Activated CD4-positive, alpha-beta T cell treated with anti-CD3 and anti-CD28 coated beads, Interleukin-2, amount 50 U/mL, for 1 hour (primary cell): ENCODE results near the gene IL10RB.
A peak's percentile ranks its signal among the peaks of the same experiment; 100 is the strongest.
"Not testable (repeated sequence)": the region's sequence is repeated elsewhere in the genome, so short reads cannot be mapped to it uniquely, and the experiment has no call there.

Experiments
- DNase-seq: peaks from one replicate; pipeline ENCODE4 v3.0.0-alpha.2; 2020

The IL10RB gene

GRCh38 chr21:33305344-33305671 is 39.1 kb downstream of the IL10RB start:
- DNase-seq, result no peak

DNA sequence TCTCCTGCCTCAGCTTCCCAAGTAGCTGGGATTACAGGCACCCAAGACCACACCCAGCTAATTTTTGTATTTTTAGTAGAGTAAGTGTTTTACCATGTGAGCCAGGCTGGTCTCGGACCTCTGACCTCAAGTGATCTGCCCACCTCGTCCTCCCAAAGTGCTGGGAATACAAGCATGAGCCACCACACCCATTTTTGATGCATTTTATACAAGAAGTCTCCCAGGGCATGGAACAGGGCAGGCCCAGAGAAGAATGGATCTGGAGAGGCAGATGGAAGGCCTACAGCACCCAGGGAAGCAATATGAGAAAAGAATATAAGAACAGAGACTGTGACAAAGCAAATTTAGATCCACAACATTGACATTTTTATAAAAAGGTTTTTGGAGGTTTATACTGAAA is 39.8 kb downstream of the IL10RB start:
- DNase-seq, result no peak

- peak; percentile 17 for DNase-seq
Measured at GRCh38 chr21:33308586-33309490, 42.7 kb downstream of the IL10RB start.

DNA sequence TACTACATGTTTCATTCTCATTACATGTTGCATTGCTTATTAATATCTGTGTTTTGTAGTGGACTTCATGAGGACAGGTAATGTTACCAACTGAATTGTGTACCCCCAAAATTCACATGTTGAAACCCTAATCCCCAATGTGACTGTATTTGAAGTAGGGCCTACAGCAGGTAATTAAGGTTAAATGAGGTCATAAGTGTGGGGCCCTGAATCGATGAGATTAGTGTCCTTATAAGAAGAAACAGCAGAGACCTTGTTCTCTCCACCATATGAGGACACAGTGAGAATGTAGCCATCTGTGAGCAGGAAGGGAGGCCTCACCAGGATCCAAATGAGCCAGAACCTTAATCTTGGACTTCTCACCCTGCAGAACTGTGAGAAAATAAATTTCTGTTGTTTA is 43.6 kb downstream of the IL10RB start:
- DNase-seq, result no peak

- no peak for DNase-seq
Measured at GRCh38 chr21:33312121-33312520, 46.0 kb downstream of the IL10RB start.

DNA sequence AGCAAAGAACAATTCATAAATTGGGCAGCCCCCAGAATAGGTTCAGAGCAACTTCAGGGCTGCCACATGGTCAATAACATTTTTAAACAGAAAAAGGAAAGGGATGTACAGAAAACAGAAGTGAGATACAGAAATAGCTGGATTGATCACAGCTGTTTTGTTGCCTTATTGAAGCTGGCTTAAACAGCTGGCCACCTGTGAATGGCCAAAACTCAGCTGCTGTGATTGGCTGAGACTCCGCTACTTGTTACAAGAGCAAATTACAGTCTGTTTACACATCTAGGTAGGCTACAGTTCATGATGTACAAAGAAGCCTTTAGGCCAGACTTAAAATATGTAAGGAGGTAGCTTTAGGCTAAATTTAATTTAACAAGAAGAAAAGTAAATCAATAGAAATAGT is 47.0 kb downstream of the IL10RB start:
- DNase-seq, result no peak

DNA sequence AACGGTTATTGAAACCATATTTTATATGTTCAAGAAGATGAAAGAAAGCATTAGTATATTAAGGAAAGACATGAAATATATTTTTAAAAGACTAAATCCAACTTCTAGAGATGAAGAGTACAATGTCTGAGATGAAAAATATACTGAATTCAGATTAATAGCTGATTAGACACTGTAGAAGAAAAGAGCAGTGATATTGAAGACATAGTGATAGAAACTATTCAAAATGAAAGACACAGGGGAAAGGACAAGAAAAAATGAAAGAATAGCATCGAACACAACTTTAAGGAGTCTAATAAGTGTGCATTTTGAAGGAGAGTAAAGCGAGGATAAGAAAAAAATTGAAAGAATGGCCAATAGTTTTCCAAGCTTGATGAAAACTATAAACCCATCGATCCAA is 47.4 kb downstream of the IL10RB start:
- DNase-seq, result no peak

DNA sequence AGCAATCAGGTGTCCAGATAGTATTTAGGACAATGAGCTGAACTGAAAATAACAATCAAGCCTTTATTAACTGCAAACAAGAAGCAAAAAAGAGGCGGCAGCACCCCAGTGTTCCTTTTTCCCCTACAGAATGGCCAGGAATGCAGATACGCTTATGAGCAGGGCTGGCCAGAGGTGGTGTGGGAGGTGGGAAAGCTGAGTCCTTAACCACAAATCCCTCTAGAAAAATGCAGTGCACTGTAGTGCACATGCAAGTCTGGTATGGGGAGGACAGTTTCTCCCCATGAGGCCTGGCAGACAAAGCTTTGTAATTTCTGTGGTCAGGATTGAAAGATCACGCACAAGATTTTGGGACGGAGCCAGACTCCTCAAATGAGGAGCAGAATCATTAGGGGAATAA is 47.9 kb downstream of the IL10RB start:
- no peak for DNase-seq

DNA sequence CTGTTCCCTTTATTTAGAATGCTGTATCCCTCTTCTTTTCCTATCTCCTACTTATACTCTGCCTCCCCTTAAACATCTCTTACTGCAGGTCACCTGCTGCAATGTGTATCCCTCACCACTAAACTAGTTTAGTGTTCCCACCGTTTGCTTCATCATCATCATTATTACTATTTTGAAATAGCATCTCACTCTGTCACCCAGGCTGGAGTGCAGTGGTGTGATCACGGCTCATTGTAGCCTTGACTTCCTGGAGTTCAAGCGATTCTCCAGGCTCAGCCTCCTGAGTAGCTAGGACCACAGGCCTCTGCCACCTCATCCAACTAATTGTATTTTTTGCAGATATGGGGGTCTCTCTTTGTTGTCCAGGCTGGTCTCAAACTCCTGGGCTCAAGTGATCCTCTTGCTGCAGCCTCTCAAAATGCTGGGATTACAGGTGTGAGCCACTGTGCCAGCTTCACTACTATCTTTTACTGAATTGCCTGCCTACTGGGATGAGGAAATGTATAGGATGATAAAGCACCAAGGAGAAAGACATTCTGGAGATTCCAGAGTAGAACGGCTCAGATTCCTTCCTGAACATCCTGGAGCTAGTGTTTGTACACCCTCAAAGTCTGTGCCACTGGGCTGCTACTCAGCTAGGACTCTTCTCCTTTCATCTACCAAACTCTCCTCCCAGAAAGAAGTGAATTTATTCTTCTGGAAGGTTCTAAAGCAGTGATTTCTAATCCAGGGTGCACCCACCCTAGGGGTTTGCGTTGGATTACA is 50.0 kb downstream of the IL10RB start:
- no peak for DNase-seq

- no peak for DNase-seq
Measured at GRCh38 chr21:33317145-33317544, 51.0 kb downstream of the IL10RB start.

GRCh38 chr21:33317786-33318486 is 51.8 kb downstream of the IL10RB start:
- DNase-seq, result no peak

GRCh38 chr21:33321005-33321404 is 54.8 kb downstream of the IL10RB start:
- DNase-seq, result not testable (repeated sequence)

- DNase-seq, result not testable (repeated sequence)
Measured at GRCh38 chr21:33323610-33324009, 57.4 kb downstream of the IL10RB start.

- DNase-seq, result peak; percentile 99
Measured at GRCh38 chr21:33324291-33325221, 58.4 kb downstream of the IL10RB start, which contains the start of gene IFNAR1. Gene IFNAR1 (plus strand): TSS chr21:33324970. CDS start chr21:33325056, 86 bp downstream.

GRCh38 chr21:33325222-33326067 is 59.3 kb downstream of the IL10RB start:
- peak; percentile 69 for DNase-seq

GRCh38 chr21:33327326-33327725 is 61.2 kb downstream of the IL10RB start:
- DNase-seq, result no peak

DNA sequence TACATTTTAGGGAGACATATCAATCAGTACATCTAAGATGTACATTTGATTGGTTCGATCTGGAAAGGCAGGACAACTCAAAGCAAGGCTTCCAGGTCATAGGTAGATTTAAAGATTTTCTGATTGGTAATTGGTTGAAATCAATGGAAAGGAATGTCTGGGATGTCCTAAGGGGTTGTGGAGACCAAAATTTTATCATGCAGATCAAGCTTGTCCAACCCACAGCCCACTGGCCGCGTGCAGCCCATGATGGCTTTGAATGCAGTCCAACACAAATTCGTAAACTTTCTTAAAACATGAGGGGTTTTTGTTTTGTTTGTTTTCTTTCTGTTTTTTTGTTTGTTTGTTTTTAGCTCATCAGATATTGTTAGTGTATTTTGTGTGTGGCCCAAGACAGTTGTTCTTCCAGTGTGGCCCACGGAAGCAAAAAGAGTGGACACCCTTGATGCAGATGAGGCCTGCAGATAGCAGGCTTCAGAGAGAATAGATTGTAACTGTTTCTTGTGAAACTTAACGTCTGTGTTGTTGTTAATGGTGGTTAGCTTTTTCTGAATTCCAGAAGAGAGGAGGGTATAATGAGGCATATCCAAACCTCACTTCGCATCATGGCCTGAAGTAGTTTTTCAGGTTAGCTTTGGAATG is 61.7 kb downstream of the IL10RB start:
- no peak for DNase-seq

GRCh38 chr21:33330726-33331125 is 64.6 kb downstream of the IL10RB start:
- DNase-seq, result no peak

DNA sequence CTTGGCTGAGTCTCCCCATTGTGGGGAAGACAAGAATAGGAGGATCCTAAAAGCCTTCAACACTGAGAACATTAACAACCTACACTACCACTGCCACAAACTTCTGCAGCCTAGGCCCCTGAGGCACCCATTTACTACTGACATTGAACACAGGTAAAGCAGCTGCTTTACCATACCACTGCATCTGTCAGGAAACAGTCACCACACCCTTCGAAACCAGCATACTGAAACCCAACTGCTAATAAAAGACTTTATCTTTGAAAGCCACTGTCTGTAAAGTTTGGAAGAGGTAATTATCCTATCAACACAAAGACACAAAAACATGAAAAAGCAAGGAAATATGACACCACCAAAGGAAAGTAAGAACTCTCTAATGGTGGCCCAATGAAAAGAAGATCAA is 66.0 kb downstream of the IL10RB start:
- no peak for DNase-seq

- no peak for DNase-seq
Measured at GRCh38 chr21:33334191-33334590, 68.0 kb downstream of the IL10RB start.

DNA sequence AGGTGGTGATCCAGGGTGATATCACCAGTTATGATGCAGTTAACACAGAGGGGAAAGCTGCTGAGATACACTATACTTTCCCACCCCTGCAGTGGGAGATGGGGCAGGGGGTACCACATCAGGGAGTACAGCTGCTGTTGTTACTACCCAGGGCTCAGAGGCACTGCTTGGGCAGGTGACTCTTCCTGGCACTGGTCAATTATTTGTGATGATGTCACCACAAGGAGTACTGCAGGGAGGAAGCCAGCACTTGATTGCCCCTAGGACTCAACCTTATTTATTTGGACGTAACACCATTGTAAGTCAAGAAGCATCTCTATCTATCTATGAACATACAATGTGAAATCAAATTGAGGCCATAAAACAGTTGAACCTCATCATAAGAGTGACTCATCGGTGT is 68.7 kb downstream of the IL10RB start:
- no peak for DNase-seq
